A673 (cell line): ENCODE results near the gene SPATC1L. TPM values are rescaled to one million over a fixed set of nuclear protein-coding genes. Genes with fewer than 3 reads are reported as not detected.

Experiments
- BruUV-seq: library from RNA; stranded (reverse); fragments of 400-500 nt; replicated peaks from 2 replicates; lab custom pipeline; 2021; lab: Mats Ljungman, UMichigan
- CTCF ChIA-PET: fragments of 300-600 bp; sonication (Branson Sonifier 250); formaldehyde crosslinking; loops from one replicate; lab custom pipeline; 2022; ENCODE audit warnings: antibody characterized with exemption; lab: Charles Lee
- POLR2A ChIA-PET: fragments of 300-600 bp; sonication (Branson Sonifier 250); formaldehyde crosslinking; loops from one replicate; lab custom pipeline; 2022; ENCODE audit warnings: antibody characterized with exemption; ENCODE audit not compliant: low non-redundant PET; lab: Charles Lee
- DNase-seq: peaks from one replicate; pipeline ENCODE4 v3.0.0-alpha.2; 2015; ENCODE audit warnings: low spot score
- H3K27ac ChIP-seq: fragments of 200-600 bp; sonication (generic); 2 replicates; pipeline ENCODE4 v1.5.1; 2016; ENCODE audit warnings: mixed run types, low read depth, mild to moderate bottlenecking, mixed read lengths, antibody characterized with exemption, low read length; ENCODE audit not compliant: poor library complexity, severe bottlenecking
- H3K27me3 ChIP-seq: fragments of 200-600 bp; sonication (generic); replicated peaks from 2 replicates; pipeline ENCODE4 v1.6.1; 2017; ENCODE audit warnings: mixed run types, low read depth, mild to moderate bottlenecking, mixed read lengths, antibody characterized with exemption, low read length; ENCODE audit not compliant: insufficient read depth, poor library complexity
- H3K36me3 ChIP-seq: fragments of 200-600 bp; sonication (generic); 2 replicates; pipeline ENCODE4 v1.6.1; 2016; ENCODE audit warnings: mixed run types, mild to moderate bottlenecking, mixed read lengths, antibody characterized with exemption, low read length; ENCODE audit not compliant: insufficient read depth, poor library complexity, severe bottlenecking
- H3K4me1 ChIP-seq: fragments of 200-600 bp; sonication (generic); 2 replicates; pipeline ENCODE4 v1.6.1; 2017; ENCODE audit warnings: mixed run types, mild to moderate bottlenecking, mixed read lengths, antibody characterized with exemption, low read length; ENCODE audit not compliant: insufficient read depth, poor library complexity, severe bottlenecking
- H3K4me3 ChIP-seq: fragments of 200-600 bp; sonication (generic); 2 replicates; pipeline ENCODE4 v1.5.1; 2016; ENCODE audit warnings: low read depth, mixed run types, mild to moderate bottlenecking, mixed read lengths, low read length; ENCODE audit not compliant: poor library complexity, severe bottlenecking
- H3K9me3 ChIP-seq: fragments of 200-600 bp; sonication (generic); 2 replicates; pipeline ENCODE4 v1.6.1; 2016; ENCODE audit warnings: mixed run types, low read depth, mild to moderate bottlenecking, mixed read lengths, antibody characterized with exemption, low read length; ENCODE audit not compliant: poor library complexity, severe bottlenecking
- CTCF ChIP-seq: fragments of 300-800, 200-600 bp; sonication (generic); conservative IDR thresholded peaks from 2 replicates; pipeline ENCODE4 v1.5.1; 2017; ENCODE audit warnings: low read depth, mild to moderate bottlenecking, antibody characterized with exemption, low read length, moderate library complexity, mixed read lengths
- EZH2 ChIP-seq: fragments of 200-600 bp; sonication (generic); IDR thresholded peaks from 2 replicates; pipeline ENCODE4 v1.6.1; 2017; ENCODE audit warnings: borderline replicate concordance, low read depth, mild to moderate bottlenecking, mixed read lengths, antibody characterized with exemption, low read length; ENCODE audit not compliant: poor library complexity, severe bottlenecking
- intact Hi-C: fragments of 100-400 bp; cut with micrococcal nuclease; formaldehyde crosslinking; loops from one replicate; pipeline ENCODE4 v1.10.0; 2022; ENCODE audit not compliant: unreplicated experiment
- total RNA-seq: library from RNA; stranded (reverse); gene quantifications from 2 replicates; pipeline ENCODE4 v1.2.3, GENCODE V29; 2021

Gene SPATC1L
- total RNA-seq, 1 experiment from 2014 or later, result 30.9 TPM

GRCh38 chr21:46126309-46127238 lies 57.7 kb downstream of the SPATC1L start:
- Histone ChIP-seq H3K36me3 (no peaks in the 10 kb centered on the region), H3K27ac (no peak overlapping the region), H3K4me1 (no peaks in the 10 kb centered on the region), H3K4me3 (no peak overlapping the region), H3K9me3 (no peaks in the 10 kb centered on the region), H3K27me3 (no peaks in the 10 kb centered on the region)
- BruUV-seq, result no TSS peak
- POLR2A ChIA-PET, result no interaction called here
- intact Hi-C loops, result no loop called here
- CTCF ChIA-PET, result no interaction called here
- TF ChIP-seq EZH2, result no peak
- TF ChIP-seq CTCF, result no peak
- no peak for DNase-seq

- ChIA-PET CTCF (no interaction called here), POLR2A (no interaction called here)
- no peak for DNase-seq
- Histone ChIP-seq H3K27me3 (no peaks in the 10 kb centered on the region), H3K9me3 (no peaks in the 10 kb centered on the region), H3K4me1 (no peaks in the 10 kb centered on the region), H3K36me3 (no peaks in the 10 kb centered on the region), H3K4me3 (no peak overlapping the region), H3K27ac (no peak overlapping the region)
- intact Hi-C loops, result no loop called here
- no TSS peak for BruUV-seq
- TF ChIP-seq CTCF, result no peak
- TF ChIP-seq EZH2, result no peak
Observed at GRCh38 chr21:46125846-46126301, 58.4 kb downstream of the SPATC1L start.

GRCh38 chr21:46124926-46125845 lies 59.1 kb downstream of the SPATC1L start:
- ChIA-PET POLR2A (no interaction called here), CTCF (no interaction called here)
- Histone ChIP-seq H3K27ac (no peak overlapping the region), H3K4me1 (no peaks in the 10 kb centered on the region), H3K4me3 (no peak overlapping the region), H3K9me3 (no peaks in the 10 kb centered on the region), H3K36me3 (no peaks in the 10 kb centered on the region), H3K27me3 (no peaks in the 10 kb centered on the region)
- DNase-seq, result no peak
- intact Hi-C loops, result no loop called here
- no TSS peak for BruUV-seq
- TF ChIP-seq EZH2 (no peak), CTCF (no peak)
